GM06990 (cell line): ENCODE measurements around the gene SULT2B1.

Source experiments
- DNase-seq: peaks from one replicate; pipeline ENCODE4 v3.0.0-alpha.2; 2011; ENCODE audit not compliant: insufficient read length; ENCODE audit errors: extremely low read depth
- H3K27me3 ChIP-seq: replicated peaks from 2 replicates; pipeline ENCODE4 v1.6.0; 2011; ENCODE audit warnings: low read length; ENCODE audit not compliant: control insufficient read depth, insufficient read depth
- H3K36me3 ChIP-seq: 2 replicates; pipeline ENCODE4 v1.5.1; 2011; ENCODE audit warnings: low read length; ENCODE audit not compliant: control insufficient read depth, insufficient read depth
- H3K4me3 ChIP-seq: replicated peaks from 2 replicates; pipeline ENCODE4 v1.5.1; 2011; ENCODE audit warnings: low read depth, mild to moderate bottlenecking, control low read depth, low read length
- TF ChIP-seq, protein P1 (sequence below): IDR thresholded peaks from 2 replicates; pipeline ENCODE4 v1.5.1; 2011; ENCODE audit warnings: low read length, control low read depth, mild to moderate bottlenecking, inconsistent platforms; ENCODE audit not compliant: insufficient read depth, poor library complexity, severe bottlenecking

SULT2B1 gene

DNA sequence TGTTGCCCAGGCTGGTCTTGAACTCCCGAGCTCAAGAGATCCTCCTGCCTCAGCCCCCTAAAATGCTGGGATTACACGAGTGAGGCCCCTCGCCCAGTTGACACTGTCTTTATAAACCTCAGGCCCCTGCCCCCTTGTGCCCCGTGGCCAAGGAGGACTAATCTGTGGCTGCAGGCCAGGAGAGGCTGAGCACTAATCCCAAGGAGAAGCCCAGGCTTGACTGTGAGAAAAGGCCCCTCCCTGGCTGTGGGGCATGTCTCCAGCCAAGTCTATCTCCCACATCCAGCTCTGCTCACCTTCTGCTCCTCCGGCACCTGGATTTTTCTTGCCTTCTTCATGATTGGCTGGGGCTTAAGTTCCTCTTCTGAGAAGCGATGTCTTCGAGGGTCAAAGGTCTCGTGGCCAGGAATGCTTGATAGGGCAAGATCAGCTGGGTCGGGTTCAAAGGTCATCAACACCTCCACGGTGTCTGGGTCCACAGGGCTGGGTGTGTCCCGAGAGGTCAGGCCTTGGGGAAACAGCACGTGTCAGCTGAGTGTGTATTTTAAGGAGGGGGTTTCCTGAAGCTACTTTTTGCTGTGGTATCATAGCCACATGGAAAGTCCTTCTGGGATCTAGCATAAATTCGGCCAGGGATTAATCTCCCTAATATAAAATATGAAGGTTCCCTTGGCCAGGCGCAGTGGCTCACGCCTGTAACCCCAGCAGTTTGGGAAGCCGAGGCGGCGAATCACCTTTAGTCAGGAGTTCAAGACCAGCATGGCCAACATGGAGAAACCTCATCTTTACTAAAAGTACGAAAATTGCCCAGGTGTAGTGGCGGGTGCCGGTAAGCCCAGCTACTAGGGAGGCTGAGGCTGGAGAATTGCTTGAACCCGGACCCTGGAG, 81.4 kb downstream of the SULT2B1 start:
- H3K36me3 ChIP-seq = peaks cover 8% of the 10 kb centered on the region
- DNase-seq = no peak
- H3K4me3 ChIP-seq = peak overlapping the region; percentile 57
- TF ChIP-seq, protein P1, sequence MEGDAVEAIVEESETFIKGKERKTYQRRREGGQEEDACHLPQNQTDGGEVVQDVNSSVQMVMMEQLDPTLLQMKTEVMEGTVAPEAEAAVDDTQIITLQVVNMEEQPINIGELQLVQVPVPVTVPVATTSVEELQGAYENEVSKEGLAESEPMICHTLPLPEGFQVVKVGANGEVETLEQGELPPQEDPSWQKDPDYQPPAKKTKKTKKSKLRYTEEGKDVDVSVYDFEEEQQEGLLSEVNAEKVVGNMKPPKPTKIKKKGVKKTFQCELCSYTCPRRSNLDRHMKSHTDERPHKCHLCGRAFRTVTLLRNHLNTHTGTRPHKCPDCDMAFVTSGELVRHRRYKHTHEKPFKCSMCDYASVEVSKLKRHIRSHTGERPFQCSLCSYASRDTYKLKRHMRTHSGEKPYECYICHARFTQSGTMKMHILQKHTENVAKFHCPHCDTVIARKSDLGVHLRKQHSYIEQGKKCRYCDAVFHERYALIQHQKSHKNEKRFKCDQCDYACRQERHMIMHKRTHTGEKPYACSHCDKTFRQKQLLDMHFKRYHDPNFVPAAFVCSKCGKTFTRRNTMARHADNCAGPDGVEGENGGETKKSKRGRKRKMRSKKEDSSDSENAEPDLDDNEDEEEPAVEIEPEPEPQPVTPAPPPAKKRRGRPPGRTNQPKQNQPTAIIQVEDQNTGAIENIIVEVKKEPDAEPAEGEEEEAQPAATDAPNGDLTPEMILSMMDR = no peak
- no peaks in the 10 kb centered on the region for H3K27me3 ChIP-seq

DNA sequence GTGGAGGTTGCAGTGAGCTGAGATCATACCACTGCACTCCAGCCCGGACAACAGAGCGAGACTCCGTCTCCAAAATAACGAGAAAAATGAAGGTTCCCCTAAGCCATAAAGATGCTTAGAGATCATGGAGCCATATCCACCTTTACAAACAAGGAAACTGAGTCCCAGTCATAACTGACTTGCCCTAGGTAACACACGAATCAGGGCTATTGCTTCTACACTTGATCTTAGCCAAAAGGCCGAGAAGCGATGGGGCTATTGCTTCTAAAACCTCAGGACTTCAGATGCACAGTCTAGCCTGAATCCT, 82.0 kb downstream of the SULT2B1 start:
- Histone ChIP-seq H3K4me3 (peak overlapping the region; percentile 57), H3K36me3 (peaks cover 8% of the 10 kb centered on the region), H3K27me3 (no peaks in the 10 kb centered on the region)
- no peak for DNase-seq
- TF ChIP-seq, protein P1 = no peak

DNA sequence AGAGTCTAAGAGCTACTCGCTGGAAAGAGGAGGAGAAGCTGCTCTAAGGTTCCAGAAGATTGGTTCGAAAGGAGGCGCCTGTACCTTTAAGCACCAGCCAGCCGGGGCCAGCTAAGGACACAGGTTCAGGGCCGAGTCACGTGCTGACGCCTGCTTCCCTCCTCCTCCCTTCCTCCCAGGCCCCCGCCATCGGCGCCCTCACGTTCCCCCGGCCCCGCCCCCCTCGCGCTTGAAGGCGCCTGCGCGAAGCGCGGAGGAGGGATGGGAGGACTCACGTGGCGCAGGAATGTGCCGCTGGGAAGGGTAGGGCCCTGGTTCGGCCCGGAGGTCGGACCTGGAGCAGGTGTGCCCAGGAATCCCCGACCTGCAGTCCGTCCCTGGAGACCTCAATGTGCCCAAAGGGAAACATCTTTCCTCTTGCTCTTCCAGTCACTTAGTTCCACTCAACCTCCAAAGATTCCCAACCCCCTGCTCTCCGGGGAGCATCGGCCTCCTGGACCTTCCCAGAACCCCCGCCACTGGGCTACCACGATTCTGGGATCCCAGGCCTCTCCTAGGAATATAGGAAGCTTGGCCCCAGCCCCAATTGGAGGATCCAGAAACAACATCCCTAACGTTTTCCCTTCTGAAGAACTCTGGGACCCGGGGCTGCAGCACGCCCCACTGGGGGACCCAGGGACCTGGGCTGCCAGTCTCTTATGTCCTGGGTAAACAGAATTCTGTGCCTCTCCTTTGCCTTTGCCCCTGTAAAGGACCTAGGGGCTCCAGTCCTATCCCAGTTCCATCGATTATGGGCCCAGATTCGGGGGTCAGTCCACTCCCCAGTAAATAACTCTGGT, 82.7 kb downstream of the SULT2B1 start:
- no peaks in the 10 kb centered on the region for H3K27me3 ChIP-seq
- peaks cover 4% of the 10 kb centered on the region; the same call in 1 of the 2 replicates for H3K36me3 ChIP-seq
- H3K4me3 ChIP-seq = peak overlapping the region; percentile 57
- DNase-seq = peak; percentile 92
- TF ChIP-seq, protein P1 = no peak

DNA sequence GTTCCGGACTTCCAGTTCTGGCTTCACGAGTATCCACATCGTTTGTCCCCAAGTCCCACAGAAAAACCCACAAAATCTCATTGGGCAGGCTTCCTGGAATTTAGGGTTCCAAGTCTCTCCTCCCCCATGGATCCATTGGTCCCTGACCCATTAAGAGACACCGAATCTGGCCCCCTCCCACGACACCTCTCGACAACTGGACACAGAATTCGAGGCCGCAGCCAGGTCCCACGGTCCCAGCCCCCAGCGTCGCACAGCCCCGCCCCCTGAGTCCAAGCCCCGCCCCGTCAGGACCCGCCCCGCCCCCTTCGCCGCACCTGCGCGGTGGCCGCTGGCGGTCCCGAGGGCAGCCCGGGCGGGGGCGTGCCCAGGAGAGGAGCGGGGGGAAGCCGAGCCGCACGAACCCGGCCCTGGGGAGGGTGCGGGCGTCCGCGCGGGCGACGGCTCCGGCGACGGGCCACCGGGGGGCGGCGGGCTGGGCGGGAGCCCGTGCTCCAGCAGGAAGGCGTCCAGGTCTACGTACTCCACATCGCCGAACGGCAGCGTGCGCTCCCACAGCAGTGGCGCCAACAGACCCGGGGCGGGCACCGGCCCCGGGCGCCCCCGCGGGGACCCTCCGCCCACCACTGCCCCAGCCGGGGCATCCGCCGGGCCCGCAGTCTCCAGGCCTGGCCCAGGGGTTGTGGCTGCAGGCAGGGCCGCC, 83.4 kb downstream of the SULT2B1 start:
- Histone ChIP-seq H3K36me3 (peaks cover 4% of the 10 kb centered on the region; the same call in 1 of the 2 replicates), H3K4me3 (peak overlapping the region; percentile 66), H3K27me3 (no peaks in the 10 kb centered on the region)
- DNase-seq = peak; percentile 75
- TF ChIP-seq, protein P1 = no peak

DNA sequence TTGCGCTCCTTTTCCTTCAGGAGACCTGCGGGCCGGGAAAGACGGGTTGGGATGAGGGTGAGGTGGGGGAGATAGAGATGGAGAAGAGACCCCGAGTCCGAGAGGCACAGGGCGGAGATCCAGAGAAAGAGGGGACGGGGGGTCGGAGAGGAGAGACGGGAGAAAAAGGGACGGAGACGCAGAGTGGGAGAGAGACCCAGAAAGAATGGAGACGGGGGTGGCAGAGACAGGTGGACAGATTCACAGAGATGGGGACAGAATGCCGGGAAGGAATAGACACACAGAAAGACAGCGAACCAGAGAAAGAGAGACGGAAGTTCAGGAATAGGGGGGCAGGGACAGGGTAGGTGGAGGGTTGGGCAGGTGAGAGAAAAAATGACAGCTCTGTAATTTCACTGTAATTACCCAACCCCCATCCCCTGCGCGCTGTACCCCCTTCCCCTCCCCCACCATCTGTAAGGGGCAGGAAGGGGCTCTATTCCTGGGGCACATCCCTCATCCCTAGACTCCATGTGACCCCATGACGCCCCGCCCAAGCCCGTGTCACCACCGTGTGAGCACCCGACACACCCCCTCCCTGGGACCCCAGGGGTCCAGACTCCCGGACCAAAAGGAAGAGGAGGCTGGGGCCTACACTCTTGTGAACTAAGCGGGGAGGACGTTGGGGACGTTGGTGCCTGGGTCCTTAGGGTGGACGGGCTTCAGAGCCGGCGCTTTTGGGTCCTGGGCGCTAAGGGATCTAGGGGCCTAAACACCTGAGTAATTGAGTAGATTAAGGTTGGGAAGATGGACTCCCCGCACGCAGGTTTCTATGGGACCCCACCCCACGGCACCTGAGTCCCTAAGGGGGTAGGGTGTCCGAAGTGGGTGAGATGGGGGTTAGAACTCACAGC, 84.2 kb downstream of the SULT2B1 start:
- Histone ChIP-seq H3K27me3 (no peaks in the 10 kb centered on the region), H3K4me3 (peak overlapping the region; percentile 66), H3K36me3 (no peaks in the 10 kb centered on the region)
- no peak for DNase-seq
- TF ChIP-seq, protein P1 = no peak
